NCI-H2029 treated with DMSO at 0.1 percent for 48 hours (cell line): Measurements from ENCODE around the gene CBX7.

ENCODE experiments used
- DNase-seq: peaks from one replicate; lab custom pipeline; 2025; lab: John Stamatoyannopoulos, UW

The CBX7 gene

DNA sequence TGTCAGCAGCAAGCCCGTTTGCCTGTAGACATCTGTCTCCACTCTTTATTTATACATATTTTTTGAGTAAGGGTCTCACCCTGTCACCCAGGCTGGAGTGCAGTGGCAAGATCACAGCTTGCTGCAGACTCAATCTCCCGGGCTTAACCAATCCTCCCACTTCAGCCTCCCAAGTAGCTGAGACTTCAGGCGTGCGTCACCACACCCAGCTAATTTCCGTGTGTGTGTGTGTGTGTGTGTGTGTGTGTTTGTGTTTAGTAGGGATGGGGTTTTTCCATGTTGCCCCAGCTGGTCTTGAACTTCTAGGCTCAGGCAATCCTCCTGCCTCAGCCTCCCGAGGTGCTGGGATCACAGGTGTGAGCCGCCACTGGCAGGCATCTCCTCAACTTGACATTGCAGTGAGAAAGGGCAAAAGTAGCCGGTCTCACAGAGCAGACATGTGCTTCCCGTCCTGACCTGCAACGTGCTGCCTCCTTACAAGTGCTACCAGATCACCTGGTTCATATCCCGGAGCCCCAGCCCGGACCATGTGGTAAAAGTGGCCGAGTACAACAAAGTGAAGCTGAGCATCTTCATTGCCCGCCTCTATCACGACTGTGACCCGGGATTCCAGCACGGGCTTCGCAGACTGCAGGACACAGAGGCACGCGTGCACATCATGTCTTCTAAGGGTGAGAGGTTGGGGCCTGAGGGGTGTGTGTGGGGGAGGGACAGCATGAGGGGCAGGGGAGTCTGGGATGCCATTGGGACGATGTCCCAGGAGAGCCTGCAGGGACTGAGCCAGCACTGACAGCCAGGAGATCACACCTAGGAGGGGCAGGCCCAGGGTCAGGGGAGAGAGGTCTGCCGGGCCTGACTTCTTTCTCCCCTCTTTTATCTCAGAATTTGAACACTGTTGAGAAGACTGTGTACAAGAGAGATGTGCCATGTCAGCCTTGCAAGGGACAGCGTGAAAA, 61.1 kb downstream of the CBX7 start:
- DNase-seq: no peak

- DNase-seq: no peak
Observed at GRCh38 chr22:39090426-39091064, 61.9 kb downstream of the CBX7 start.

DNA sequence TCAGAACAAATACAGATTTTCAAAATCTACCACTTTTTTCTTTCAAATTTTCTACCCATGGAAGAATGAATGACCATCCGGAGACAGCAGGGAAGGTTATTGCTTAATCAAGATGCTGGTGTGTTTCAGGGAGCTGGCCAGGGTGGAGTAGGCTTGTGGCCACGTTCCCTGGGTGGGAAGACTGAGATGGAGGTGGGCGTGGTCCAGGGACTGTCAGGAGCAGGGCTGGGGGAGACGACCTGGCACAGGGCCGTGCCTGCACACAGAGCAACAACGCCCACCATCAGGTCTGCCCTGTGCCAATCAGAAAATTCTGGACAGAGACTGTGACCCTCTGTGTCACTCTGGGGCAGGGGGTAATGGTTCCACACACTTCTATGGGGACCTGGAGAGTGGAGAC, 62.6 kb downstream of the CBX7 start:
- DNase-seq: no peak

GRCh38 chr22:39088685-39089032, 63.8 kb downstream of the CBX7 start:
- no peak for DNase-seq

- no peak for DNase-seq
Observed at GRCh38 chr22:39087881-39088684, 64.4 kb downstream of the CBX7 start.

DNA sequence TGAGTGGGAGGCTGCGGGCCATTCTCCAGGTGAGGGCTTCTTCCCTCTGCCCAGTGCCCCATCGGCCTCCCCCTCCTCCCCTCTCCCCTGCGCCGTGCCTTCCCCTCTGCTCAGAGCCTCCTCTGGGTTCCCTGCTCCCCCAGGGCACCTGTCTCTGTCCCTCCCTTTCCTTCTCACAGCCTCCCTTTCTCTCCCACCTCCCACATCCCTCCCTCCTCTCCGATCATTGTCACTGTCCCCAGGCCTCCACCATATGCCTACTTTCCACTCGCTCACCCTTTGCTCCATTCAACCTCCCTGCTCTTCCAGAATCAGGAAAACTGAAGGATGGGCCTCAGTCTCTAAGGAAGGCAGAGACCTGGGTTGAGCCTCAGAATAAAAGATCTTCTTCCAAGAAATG, 65.4 kb downstream of the CBX7 start:
- DNase-seq: no peak

- DNase-seq: no peak
Observed at GRCh38 chr22:39084666-39085065, 67.8 kb downstream of the CBX7 start.

- no peak for DNase-seq
Observed at GRCh38 chr22:39083212-39084165, 69.0 kb downstream of the CBX7 start.

DNA sequence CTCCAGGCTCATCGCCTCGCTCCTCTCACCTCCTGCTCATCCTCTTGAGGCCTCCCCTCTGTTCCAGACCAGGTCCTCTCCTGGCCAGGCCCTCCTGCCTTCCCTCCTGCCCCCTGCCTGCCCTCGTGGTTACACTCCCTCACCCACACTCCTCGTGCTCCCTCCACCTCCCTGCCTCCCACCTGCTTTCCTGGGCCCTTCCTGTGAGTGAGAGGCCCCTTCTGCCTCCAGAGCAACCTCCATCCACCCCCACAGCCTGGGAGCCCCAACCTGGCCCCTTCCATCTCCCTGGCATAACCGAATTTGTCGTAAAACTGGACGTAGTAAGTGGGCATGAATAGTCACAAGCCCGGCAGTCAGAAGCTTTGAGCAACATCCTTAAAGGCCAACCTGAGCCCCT, 70.9 kb downstream of the CBX7 start:
- DNase-seq: no peak

GRCh38 chr22:39081016-39081415, 71.5 kb downstream of the CBX7 start:
- DNase-seq: no peak
